Measurements from ENCODE around the gene SIRT7. TPM values are rescaled to one million over a fixed set of nuclear protein-coding genes. Genes with fewer than 3 reads are reported as not detected.

The SIRT7 gene
- total RNA-seq, 2 experiments from 2014 or later = 49.1 to 69.3 TPM

- POLR2A ChIA-PET = interaction anchor here (1.2 to 1.3 kb wide), 2 partner anchors 8 to 13 kb away, joined by 3 to 4 read pairs; no protein-coding TSS in a partner anchor
- H3K4me3 ChIP-seq (ENCODE audit: low read depth, low read length, poor library complexity, severe bottlenecking) = no peak overlapping the region
- TF ChIP-seq CTCF (conservative IDR thresholded peaks at IDR 0.05; ENCODE audit: low read length) (no peak), EZH2phosphoT487 (IDR thresholded peaks at IDR 0.05; ENCODE audit: borderline replicate concordance, low read depth, low read length) (no peak)
- H3K4me1 ChIP-seq (ENCODE audit: insufficient read depth, low read length, poor library complexity, severe bottlenecking) = peaks cover 12% of the 10 kb centered on the region
- peaks cover 21% of the 10 kb centered on the region for H4K20me1 ChIP-seq (ENCODE audit: insufficient read depth, low read length)
- BruUV-seq (replicated peaks) = no TSS peak
- H3K4me2 ChIP-seq (ENCODE audit: low read length) = no peak overlapping the region
- no peaks in the 10 kb centered on the region for H3K9me2 ChIP-seq (ENCODE audit: insufficient read depth, low read length)
- no peak for DNase-seq (ENCODE audit: low spot score)
- H3K27ac ChIP-seq (ENCODE audit: low read depth, low read length, poor library complexity, severe bottlenecking) = no peak overlapping the region
- H3K9me3 ChIP-seq (ENCODE audit: low read length) = no peaks in the 10 kb centered on the region
- H3K36me3 ChIP-seq (ENCODE audit: insufficient read depth, low read length) = peaks cover 100% of the 10 kb centered on the region
- intact Hi-C loops (cut with micrococcal nuclease; ENCODE audit: unreplicated experiment) = no loop called here
- CTCF ChIA-PET (ENCODE audit: unreplicated experiment) = no interaction called here
- peaks cover 35% of the 10 kb centered on the region for H3K79me2 ChIP-seq (ENCODE audit: insufficient read depth, low read depth, low read length)
- H2AFZ ChIP-seq (ENCODE audit: low read length) = no peak overlapping the region
Measured at GRCh38 chr17:81885454-81885853, 32.5 kb downstream of the SIRT7 start.

- BruUV-seq (replicated peaks) = no TSS peak
- CTCF ChIA-PET (ENCODE audit: unreplicated experiment) = no interaction called here
Measured at GRCh38 chr17:81884968-81885367, 33.0 kb downstream of the SIRT7 start.

More at GRCh38 chr17:81884968-81885367, 33.0 kb downstream of the SIRT7 start:
- DNase-seq (ENCODE audit: low spot score) = no peak
- POLR2A ChIA-PET = interaction anchor here (0.6 to 1.3 kb wide), 3 partner anchors 9 to 494 kb away, joined by 3 to 4 read pairs (median 3); no protein-coding TSS in a partner anchor
- H3K4me2 ChIP-seq (ENCODE audit: low read length) = no peak overlapping the region
- peaks cover 30% of the 10 kb centered on the region for H3K79me2 ChIP-seq (ENCODE audit: insufficient read depth, low read depth, low read length)
- H4K20me1 ChIP-seq (ENCODE audit: insufficient read depth, low read length) = peaks cover 16% of the 10 kb centered on the region
- TF ChIP-seq EZH2phosphoT487 (IDR thresholded peaks at IDR 0.05; ENCODE audit: borderline replicate concordance, low read depth, low read length) (no peak), CTCF (conservative IDR thresholded peaks at IDR 0.05; ENCODE audit: low read length) (no peak)
- H2AFZ ChIP-seq (ENCODE audit: low read length) = no peak overlapping the region
- intact Hi-C loops (cut with micrococcal nuclease; ENCODE audit: unreplicated experiment) = no loop called here
- no peaks in the 10 kb centered on the region for H3K9me2 ChIP-seq (ENCODE audit: insufficient read depth, low read length)
- H3K4me3 ChIP-seq (ENCODE audit: low read depth, low read length, poor library complexity, severe bottlenecking) = no peak overlapping the region
- H3K36me3 ChIP-seq (ENCODE audit: insufficient read depth, low read length) = peaks cover 100% of the 10 kb centered on the region
- peaks cover 7% of the 10 kb centered on the region for H3K4me1 ChIP-seq (ENCODE audit: insufficient read depth, low read length, poor library complexity, severe bottlenecking)
- H3K9me3 ChIP-seq (ENCODE audit: low read length) = no peaks in the 10 kb centered on the region
- H3K27ac ChIP-seq (ENCODE audit: low read depth, low read length, poor library complexity, severe bottlenecking) = no peak overlapping the region
